ENCODE measurements around the gene ZNF804A.

ZNF804A gene

DNA sequence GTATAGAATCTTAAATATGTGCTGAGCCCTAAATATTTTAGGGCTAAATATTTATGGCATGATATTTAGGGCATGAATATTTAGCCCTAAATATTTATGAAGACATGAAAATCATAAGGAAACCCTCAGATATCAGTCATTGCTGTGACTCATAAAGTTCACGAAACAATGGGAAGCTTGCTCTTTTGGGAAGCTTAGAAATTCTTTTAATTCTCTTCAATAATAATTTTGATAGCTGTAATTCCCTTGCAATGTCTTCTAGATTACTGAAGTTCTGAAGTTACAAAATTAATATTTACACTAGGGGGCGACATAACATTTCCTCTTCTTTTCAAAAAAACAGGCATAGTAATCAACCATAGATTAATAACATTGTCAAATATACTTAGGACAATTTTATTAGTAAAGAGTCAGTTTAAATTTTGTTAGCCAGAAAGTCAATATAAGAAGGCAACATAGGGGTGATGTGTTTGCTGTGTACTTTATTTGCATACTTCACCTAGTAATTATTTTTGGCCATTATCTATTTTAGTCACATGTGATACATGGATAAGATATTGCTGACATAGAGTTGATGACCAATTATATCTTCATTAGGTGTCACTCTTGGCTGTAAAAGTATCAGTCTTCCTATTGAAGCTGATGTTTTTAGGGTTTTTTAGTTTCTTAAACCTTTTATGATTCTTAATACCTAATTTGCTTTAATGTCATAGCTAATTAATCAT lies 13.2 kb downstream of the ZNF804A start:
- DNase-seq = no peak

DNA sequence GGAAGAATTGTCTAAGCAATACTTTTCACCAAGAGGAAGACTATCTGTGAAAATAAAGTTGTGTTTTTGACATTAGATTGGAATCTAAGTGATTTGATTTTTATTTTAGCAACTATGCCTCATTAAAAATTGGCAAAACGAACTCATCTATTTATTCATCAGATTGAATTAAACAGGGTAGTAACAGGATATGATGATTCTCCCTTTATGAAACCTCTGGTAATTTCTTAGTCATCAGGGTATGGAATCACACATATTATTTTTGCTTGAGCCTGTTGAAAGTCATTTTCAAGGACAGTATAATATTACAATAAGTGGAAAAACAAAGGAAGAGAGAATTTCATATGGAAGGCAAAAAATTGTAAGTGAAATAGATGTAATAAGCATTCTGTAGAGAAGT lies 22.0 kb downstream of the ZNF804A start:
- no peak for DNase-seq

DNA sequence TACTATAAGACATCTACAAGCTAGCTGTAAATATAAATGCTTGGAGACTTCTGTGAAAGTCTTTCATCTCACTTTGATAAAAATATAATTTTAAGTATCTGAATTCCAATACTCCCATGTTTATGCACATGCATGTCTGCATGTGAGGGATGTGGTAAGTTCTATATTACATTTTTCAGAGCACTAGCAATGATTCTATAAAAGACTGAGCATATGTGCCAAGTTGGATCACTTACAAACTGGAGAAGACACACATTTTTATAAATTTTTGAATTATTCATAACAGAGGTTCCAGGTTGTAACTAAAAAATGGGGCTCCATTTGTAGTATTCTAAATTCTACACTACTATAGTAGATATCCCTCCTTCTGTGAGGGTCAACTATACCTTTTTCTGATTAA lies 26.0 kb downstream of the ZNF804A start:
- no peak for DNase-seq

DNA sequence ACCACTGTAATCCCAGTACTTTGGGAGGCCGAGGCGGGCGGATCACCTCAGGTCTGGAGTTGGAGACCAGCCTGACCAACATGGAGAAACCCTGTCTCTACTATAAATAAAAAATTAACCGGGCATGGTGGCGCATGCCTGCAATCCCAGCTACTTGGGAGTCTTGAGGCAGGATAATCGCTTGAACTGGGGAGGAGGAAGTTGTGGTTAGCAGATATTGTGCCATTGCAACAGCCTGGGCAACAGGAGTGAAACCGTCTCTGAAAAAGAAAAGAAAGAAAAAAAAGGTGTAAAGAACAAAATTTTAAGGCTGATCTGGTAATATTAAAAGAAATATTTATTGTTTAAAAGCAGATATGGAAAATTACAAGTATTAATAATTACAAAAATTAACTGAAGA lies 29.7 kb downstream of the ZNF804A start:
- peak; percentile 15 for DNase-seq

DNA sequence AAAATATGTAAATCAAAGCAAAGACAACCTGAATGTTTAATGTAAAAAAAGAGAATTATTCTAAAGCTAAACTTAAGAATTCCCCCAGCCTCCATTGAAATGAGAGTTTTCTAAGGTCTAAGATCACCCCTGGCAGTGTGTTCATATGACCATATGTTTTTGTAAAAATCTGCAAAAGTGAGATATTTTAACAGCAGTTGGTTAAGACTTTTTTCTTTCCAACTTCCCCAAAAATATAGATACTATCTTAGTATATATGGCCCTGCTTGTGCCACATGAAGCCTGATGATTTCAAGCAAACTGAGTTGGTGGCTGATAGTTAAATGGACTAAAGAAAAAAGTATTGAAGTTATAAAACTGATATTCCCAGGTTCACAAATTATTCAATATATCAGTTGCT lies 35.4 kb downstream of the ZNF804A start:
- peak; percentile 15 for DNase-seq

DNA sequence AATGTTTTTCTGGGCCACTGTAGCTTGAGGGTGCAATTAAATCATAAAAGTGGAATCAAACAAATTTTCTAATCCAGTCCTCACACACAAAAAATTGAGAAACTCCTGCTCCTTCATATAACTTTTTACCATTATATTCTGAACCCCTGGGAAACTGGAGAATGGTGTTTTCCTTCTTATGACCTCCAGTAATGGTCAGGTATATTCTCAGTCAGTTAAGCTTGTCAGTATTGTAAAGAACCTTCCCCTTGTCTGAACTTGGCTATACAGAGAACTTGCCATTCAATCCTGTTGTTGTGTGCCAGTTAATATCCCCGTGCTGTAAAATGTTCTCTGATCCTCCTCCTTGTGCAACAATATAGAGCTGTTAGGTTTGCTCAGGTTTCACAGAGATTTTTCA lies 39.5 kb downstream of the ZNF804A start:
- no peak for DNase-seq

DNA sequence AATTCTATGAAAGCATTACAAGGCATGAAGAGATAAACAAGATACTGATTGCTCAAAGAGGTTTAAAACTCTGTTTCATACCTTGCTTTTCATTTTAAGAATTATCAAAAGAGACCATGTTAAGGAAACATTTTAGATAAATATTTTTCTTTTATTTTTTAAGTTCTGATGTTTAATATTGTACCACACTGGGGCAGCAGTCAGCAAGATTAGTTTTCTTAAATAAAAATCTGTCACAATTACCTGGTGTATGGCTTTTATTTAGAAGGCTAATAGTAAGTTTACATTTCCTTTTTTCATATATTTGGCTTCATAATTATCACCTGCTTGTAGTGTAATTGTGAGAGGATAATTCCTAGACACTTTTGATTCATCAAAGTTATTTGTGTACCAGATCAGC lies 46.4 kb downstream of the ZNF804A start:
- DNase-seq = no peak

DNA sequence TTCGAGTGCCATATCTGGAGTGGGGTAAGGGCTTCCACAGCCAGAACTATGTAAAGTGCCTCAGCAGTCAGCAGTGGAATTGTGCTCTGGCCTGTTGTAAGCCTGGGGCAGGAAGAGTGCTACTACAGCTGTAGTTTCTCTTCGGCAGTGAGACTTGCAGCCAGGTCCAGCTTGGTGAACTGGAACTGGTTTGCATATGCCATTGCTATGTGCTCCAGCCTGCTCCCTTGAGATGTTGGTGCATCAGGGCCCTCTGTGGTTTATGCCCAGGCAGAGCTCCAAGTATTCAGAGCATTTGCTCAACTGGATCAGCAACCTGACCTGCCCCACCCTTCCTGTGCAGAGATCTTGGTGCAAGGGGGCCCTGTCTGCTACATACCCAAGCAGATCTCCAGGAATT lies 47.8 kb downstream of the ZNF804A start:
- no peak for DNase-seq

DNA sequence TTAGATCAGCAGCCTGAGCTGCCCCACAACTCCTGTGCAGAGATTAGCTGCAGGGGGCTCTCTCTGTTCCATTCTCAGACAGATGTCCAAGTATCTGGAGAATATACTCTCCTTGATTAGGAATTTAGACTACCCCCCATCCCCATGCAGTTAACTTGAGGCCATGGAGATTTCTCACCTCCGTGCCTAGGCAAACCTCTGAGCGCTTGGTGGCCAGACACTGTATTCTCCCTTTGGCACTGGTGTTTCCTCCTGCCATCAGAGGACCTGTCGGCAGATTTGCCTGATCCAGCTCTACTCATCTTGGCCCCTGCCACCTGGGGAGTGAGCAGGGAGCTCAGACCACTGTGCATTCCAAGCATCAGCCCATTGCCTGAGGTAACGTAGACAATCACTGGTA lies 48.3 kb downstream of the ZNF804A start:
- no peak for DNase-seq

DNA sequence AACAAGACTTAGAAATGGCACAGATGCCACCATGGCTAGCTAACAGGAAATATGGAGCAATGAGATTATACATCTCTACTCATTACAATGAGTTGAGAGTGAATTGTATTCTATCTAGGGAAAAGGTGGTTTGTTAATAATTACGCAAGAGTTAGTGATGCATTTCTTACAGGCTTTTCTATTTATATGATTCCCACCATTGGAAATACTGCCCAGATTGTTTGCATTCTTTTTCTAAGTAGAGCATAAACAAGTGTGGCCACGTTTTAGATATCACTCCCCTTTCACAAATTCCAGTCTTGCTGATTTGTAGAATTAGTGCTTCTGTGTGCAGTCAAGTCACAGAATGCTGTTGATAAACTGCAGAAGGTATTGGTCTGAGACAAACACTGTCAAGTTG lies 56.6 kb downstream of the ZNF804A start:
- DNase-seq = peak; percentile 6

DNA sequence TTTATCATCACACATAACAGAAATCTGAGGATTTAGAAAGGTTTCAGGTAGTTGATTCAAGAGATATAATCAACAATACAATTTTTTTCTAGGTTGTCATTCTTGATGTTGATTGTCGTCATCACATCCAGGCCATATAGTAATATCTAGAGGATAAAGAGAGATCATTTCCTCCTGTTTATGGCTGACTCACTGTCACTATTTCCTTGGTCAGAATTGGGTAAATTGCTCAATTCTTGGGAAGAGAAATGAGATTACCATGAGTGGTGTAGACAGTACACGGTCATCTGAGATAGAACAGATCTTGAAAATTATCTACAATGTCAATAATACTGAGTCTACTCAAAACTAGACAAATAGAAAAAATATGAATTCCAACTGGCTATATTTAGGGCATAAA lies 78.8 kb downstream of the ZNF804A start:
- no peak for DNase-seq

DNA sequence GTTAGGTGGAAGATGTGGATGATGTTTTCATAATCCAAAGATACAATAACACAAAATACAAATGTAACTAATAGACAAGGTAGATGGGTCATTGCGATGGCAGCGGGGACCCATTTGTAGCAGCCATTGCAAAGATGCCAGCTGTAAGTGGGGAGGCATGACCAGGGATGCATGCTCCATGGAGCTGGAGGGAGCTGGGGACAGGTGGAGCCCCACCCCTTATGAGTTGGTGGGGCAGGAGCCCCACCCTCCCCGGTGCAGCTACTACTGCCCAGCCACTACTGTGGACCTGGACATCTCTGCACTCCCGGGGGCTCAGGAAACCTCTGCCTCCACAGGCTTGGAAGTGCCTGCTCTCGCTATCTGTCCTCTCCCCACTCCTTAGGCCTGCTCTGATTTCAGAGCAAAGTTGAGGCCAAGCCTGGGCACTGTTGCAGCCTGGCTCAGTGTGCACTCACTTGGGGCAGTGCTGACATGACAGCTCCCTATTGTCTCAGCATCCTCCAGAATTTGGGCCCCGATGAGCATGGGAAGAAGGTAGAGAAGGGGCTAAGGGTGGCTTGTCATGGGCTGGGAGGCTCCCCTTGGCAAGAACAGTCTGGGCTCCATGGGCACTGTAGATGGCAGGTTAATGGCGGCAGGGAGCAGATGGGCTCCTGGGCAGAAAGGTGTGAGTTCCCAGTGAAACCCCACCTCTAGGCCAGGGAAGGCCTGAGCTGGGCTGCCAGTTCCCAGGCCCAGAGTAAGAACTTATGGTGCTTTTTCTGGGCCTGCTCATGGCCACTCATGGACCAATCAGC lies 81.1 kb downstream of the ZNF804A start:
- DNase-seq = no peak

DNA sequence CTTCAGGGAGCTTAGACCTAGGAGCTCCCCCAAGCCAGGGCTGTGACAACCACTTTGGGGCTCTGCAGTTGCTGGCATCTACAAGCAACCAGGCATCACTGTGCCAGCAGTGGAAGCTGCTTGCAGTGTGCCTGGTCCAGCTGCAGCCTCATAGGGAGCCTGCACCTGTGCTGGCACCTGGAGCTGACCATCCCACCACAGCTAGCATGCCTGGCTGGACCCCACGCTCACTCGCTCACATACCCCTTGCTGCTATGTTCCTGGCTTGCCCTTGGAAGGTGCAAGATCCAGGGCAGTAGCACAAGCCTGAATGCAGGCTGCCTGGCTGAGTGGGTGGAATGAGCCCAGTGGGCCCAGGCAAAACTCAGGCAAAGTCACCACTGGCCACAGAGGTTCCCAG lies 82.5 kb downstream of the ZNF804A start:
- DNase-seq = no peak

DNA sequence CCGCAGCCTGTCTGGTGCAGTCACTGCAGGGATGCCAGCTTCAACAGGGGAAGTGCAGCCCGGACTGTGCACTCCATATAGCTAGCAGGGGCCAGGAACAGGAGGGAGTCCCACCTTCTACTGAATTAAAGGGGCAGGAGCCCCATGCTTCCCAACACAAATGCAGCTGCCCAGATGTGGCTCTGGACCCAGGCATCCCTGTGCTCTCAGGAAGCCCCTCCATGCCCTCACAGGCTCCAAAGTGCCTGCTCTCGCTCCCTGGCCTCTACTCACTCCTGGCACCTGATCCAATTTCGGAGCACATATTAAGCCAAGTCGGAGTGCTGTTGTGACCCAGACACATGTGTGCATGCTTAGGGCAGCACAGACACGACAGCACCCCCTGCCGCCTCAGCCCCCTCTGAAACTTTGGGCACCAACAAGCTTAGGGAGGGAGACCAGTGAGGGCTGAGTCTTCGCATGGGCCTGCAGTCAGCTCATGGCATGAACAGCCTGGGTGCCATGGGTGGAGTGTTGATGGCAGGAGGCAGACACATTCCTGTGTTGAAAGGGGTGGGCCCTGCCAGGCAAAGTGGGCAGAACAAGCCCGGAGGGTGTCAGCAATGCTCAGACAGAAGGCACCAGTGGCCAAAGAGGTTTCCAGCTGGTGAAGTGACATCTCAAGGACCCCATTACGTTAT lies 83.5 kb downstream of the ZNF804A start:
- DNase-seq = no peak

DNA sequence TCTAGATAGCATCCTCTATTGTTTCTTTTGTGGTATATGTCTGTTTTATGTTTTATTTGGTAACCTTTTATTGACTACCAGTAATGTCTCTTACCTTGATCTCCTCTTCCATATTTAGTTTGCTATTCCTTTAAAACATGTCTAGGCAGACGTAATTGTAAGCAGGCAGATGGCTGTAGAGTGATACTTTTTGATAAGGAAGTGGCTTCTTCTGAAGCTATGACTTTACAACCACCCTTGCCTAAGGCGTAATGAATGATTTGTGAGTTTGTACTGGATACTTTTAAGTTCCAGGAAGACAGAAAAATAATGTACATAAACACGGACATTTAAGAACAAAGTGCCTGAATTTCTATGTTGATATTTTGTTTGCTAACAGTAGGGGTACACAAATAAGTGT lies 85.6 kb downstream of the ZNF804A start:
- DNase-seq = no peak

DNA sequence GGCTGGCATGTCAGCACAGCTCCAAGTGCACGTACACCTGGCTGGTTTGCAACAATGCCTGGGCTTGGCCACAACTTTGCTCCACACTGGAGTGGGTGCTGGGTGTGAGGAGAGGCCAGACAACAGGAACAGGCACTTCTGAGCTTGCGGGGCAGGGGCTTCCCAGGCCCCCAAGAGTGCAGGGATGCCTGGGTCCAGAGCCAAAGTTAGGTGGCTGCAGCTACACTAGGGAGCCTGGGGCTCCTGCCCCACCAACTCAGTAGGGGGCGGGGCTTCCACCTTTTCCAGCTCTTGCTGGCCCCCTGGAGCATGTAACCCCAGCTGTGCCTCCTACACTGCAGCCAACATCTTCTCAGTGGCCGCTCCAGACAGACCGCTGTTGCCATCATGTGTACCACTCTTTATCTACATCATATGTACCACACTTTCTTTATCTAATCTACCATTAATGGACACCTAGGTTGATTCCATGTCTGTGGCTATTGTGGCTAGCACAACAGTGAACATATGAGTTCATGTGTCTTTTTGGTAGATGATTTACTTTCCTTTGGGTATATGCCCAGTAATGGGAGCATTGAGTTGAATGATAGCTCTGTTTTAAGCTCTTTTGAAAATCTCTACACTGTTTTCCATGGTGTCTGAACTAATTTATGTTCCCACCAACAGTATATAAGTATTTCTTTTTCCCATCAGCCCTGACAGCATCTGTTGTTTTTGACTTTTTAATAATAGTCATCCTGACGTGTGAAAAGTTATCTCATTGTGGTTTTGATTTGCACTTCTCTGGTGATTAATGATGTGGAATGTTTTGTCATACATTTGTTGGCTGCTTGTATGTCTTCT lies 87.9 kb downstream of the ZNF804A start:
- DNase-seq = no peak

DNA sequence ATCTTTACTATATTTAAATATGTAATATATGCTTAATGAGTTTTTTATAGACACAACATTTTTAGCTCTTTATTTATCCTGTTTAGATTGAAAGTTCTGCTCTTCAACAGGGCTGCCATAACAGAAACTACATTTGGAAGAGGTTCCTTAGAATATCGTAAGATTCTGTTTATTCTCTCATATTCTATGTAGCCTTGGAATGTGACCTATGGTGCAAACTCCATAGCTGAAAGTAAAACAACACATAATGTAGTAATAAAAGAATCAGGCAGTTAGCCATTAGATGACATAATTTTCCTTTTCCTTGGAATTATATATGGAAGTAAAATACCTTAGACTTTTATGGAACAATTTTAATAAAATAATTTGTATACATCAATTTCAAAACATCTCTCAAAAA lies 91.3 kb downstream of the ZNF804A start:
- no peak for DNase-seq

DNA sequence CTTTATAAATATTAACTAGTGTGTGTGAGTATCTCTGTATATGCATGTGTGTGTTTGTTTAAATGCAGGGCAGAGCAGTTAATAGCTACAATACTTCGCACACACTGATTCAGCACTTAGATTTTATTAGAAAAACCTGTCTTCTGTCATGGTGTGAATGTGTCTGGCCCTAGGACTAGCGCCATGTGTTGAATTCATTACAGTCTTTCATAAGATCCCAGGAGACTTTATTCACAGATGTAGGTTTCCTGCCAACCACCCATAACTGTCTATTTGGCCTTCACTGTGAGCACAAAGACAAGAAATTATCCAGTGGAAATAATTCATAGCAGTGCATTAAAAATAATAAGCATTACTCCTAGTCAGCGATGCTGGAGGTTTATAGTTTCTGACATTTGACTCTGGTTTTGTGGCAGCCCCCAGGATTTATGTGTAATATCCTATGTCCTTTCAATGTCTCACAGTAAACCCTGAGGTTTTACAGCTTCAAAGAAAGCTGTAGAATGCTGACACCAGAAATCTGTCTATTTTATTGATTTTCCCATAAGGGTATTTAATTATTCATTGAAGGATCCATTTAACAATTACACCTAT lies 93.9 kb downstream of the ZNF804A start:
- no peak for DNase-seq

DNA sequence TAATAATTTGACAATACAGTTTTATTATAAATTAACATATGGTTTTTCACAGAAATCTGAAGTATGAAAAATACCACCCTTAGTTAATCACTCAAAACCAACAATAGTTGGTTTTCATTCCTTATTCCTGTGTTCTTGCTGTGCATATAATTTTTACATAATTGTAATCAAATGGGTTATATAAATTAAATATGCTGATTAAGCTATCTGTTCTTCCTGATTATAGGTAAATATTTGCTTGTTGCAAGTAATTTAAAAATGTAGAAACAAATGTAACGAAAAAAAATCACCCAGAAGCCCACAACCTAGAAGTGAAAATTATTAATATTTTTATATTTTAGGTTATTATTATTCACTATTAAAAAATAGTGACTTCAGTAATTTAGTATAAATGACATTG lies 98.3 kb downstream of the ZNF804A start:
- no peak for DNase-seq

DNA sequence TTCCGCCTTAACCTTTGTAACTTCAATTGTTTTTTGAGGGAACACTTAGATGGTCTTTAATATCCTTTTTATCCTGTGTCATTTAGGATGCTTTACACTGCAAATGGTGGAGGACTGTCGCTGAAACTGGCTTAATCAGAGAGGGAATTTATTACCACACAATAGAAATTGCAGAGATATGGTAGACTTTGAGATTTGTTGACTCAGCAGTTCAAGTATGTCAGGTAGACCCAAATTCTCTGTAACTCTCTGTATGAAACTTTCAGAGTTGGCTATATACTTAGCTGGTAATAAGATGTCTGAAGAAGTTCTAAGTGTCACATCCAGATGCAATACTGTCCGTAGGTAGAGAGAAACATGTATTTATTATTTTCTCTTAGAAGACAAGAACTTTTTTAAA lies 100.1 kb downstream of the ZNF804A start:
- no peak for DNase-seq

DNA sequence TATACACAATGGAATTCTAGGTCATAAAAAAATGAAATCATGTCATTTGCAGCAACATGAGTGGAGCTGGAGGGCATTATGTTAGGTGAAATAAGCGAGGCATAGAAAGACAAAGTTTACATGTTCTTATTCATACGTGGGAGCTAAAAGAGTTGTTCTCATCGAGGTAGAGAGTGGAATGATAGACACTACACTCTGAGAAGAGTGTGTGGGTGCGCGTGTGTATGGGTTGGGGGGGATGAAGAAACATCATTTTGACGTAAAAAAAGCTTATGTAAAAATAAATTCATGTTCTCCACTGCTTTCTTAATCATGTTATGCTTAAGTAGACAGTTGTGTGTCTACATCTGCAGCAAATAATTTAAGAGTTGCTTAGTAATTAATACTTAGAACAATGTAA lies 123.6 kb downstream of the ZNF804A start:
- DNase-seq = no peak

DNA sequence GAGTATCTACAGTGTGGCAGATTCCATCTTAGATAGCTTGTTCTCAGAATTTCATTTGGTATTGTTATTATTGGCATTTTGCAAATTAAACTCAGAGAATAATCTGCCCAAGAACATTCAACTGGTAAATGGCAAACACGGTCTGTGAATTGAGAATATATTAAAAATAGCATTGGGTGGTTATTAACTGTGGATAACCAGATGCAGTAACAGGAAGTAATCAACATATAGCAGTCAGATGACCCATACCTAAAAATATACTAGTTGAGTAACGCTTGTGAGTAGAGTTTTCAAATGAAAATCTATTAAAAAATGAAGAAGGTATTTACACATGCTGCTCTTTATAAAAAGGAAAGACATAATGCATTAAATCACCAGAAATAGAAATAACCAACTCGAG lies 129.5 kb downstream of the ZNF804A start:
- no peak for DNase-seq

DNA sequence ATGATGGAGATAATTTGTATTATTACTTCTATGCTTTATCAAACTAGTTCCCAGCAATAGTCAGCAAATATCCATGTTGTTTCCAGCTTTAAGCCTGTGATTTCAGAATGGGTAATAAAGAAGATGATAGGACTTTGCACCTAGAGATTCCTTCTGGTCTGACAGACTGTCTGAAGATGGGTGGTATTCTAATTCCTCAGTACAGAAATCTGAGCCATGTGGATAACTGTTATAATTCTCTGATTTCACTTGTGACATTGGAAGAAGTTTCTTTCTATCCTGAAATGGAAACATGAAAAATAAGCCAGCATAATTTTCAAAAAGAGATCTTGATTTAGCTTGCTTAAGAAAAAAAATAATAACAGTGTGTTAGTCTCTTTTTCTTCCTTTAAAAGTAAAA lies 130.1 kb downstream of the ZNF804A start:
- DNase-seq = no peak

Measured in GF-D8 (cell line).